HepG2 (cell line): ENCODE data around the gene PBX2. TPM values are rescaled to one million over a fixed set of nuclear protein-coding genes. Genes with fewer than 3 reads are reported as not detected.

ENCODE experiments used
- CENPX ChIP-seq: sonication (generic); formaldehyde crosslinking; IDR thresholded peaks from 2 replicates; pipeline ENCODE4 v1.9.0; 2021; ENCODE audit warnings: mild to moderate bottlenecking, missing genetic modification reagents, moderate library complexity
- CHD4 ChIP-seq: fragments of 200-600 bp; sonication (generic); IDR thresholded peaks from 2 replicates; pipeline ENCODE4 v1.7.0; 2017; ENCODE audit warnings: mild to moderate bottlenecking, low read length, borderline replicate concordance
- EEA1 ChIP-seq: sonication (generic); formaldehyde crosslinking; IDR thresholded peaks from 2 replicates; pipeline ENCODE4 v1.5.1; 2020; ENCODE audit warnings: mild to moderate bottlenecking, missing genetic modification reagents, borderline replicate concordance
- MTF2 ChIP-seq: sonication (generic); formaldehyde crosslinking; IDR thresholded peaks from 2 replicates; pipeline ENCODE4 v1.5.0; 2020; ENCODE audit warnings: missing genetic modification reagents, borderline replicate concordance
- PPARG ChIP-seq: conservative IDR thresholded peaks from 2 replicates; pipeline ENCODE4 v1.6.1; 2016; ENCODE audit warnings: missing biosample characterization, missing genetic modification reagents
- PRPF4 ChIP-seq: fragments of 200-400 bp; formaldehyde crosslinking; IDR thresholded peaks from 2 replicates; pipeline ENCODE4 v1.6.1; 2016; ENCODE audit warnings: low read length, low read depth; ENCODE audit not compliant: poor library complexity, severe bottlenecking
- RARA ChIP-seq: IDR thresholded peaks from 2 replicates; pipeline ENCODE4 v1.6.1; 2016; ENCODE audit warnings: missing genetic modification reagents, missing compliant biosample characterization
- SOX6 ChIP-seq, 2 experiments: fragments of 450-650 bp in 1 of 2; sonication (generic) in 1 of 2; formaldehyde crosslinking in 1 of 2; IDR thresholded peaks; 2 replicates each; pipeline versions ENCODE4 v1.4.0 to v1.6.1; 2017 to 2020; ENCODE audit warnings: antibody characterized with exemption in 1 of 2, mild to moderate bottlenecking in 1 of 2, missing genetic modification reagents in 1 of 2
- U2AF1 ChIP-seq: fragments of 200-400 bp; formaldehyde crosslinking; optimal IDR thresholded peaks from 2 replicates; pipeline ENCODE3; 2017; ENCODE audit warnings: mild to moderate bottlenecking, low read depth, low read length
- ZBTB42 ChIP-seq: sonication (generic); formaldehyde crosslinking; IDR thresholded peaks from 2 replicates; pipeline ENCODE4 v1.5.0; 2020; ENCODE audit warnings: mild to moderate bottlenecking, missing genetic modification reagents
- ZMYM3 ChIP-seq: sonication (generic); formaldehyde crosslinking; IDR thresholded peaks from 2 replicates; pipeline ENCODE4 v1.5.1; 2020; ENCODE audit warnings: mild to moderate bottlenecking, missing genetic modification reagents
- ZNF207 ChIP-seq: fragments of 450-650 bp; IDR thresholded peaks from 2 replicates; pipeline ENCODE4 v1.6.1; 2016; ENCODE audit warnings: antibody characterized with exemption, borderline replicate concordance
- ZNF34 ChIP-seq: sonication (generic); formaldehyde crosslinking; IDR thresholded peaks from 2 replicates; pipeline ENCODE4 v1.4.0; 2020; ENCODE audit warnings: mild to moderate bottlenecking, missing genetic modification reagents, borderline replicate concordance
- ZNF724P ChIP-seq: sonication (generic); formaldehyde crosslinking; IDR thresholded peaks from 2 replicates; pipeline ENCODE4 v1.8.0; 2022; ENCODE audit warnings: missing genetic modification reagents, borderline replicate concordance
- ZNF850 ChIP-seq: sonication (generic); formaldehyde crosslinking; conservative IDR thresholded peaks from 2 replicates; pipeline ENCODE4 v1.9.0; 2021; ENCODE audit warnings: mild to moderate bottlenecking, missing genetic modification reagents
- polyA plus RNA-seq, 8 experiments: library from polyadenylated mRNA; depleted of rRNA in 3 of 8; stranded (reverse) in 7 of 8; unstranded in 1 of 8; fragments of >200 nt; fragmentation: Illumina TruSeq in 4 of 8; extraction: Trizol in 4 of 8; gene quantifications; 2 replicates each; pipeline versions ENCODE4 v1.2.1 to v1.2.3, GENCODE V29; 2011 to 2016; ENCODE audit warnings: low read depth in 4 of 8, missing spikeins in 1 of 8, mixed read lengths in 1 of 8; ENCODE audit not compliant: insufficient read depth in 1 of 8
- total RNA-seq, 5 experiments: library from RNA; depleted of rRNA; stranded (reverse); fragments of >200 nt; fragmentation: Illumina TruSeq; extraction: Trizol; gene quantifications; 2 replicates each; pipeline ENCODE4 v1.2.3, GENCODE V29; 2016; ENCODE audit warnings: low read depth in 1 of 5
- TF ChIP-seq, protein P1 (sequence below): sonication (generic); formaldehyde crosslinking; IDR thresholded peaks from 2 replicates; pipeline ENCODE4; 2020; ENCODE audit warnings: missing genetic modification reagents, mild to moderate bottlenecking, borderline replicate concordance
- TF ChIP-seq, protein P2 (sequence below): sonication (generic); formaldehyde crosslinking; IDR thresholded peaks from 2 replicates; pipeline ENCODE4 v1.4.0; 2020; ENCODE audit warnings: missing genetic modification reagents, low read depth, mild to moderate bottlenecking, borderline replicate concordance
- TF ChIP-seq, protein P3 (sequence below): sonication (generic); formaldehyde crosslinking; conservative IDR thresholded peaks from 2 replicates; pipeline ENCODE4 v1.5.0; 2020; ENCODE audit warnings: missing genetic modification reagents
- TF ChIP-seq, protein P4 (sequence below): fragments of 450-650 bp; IDR thresholded peaks from 2 replicates; pipeline ENCODE4 v1.6.1; 2017; ENCODE audit warnings: mild to moderate bottlenecking

Gene PBX2
- total and polyA plus RNA-seq, 2 of the 13 experiments (the other 11 are each of a cell fraction or from before 2014, with no cell fraction given) = 42.3 to 77.8 TPM

DNA sequence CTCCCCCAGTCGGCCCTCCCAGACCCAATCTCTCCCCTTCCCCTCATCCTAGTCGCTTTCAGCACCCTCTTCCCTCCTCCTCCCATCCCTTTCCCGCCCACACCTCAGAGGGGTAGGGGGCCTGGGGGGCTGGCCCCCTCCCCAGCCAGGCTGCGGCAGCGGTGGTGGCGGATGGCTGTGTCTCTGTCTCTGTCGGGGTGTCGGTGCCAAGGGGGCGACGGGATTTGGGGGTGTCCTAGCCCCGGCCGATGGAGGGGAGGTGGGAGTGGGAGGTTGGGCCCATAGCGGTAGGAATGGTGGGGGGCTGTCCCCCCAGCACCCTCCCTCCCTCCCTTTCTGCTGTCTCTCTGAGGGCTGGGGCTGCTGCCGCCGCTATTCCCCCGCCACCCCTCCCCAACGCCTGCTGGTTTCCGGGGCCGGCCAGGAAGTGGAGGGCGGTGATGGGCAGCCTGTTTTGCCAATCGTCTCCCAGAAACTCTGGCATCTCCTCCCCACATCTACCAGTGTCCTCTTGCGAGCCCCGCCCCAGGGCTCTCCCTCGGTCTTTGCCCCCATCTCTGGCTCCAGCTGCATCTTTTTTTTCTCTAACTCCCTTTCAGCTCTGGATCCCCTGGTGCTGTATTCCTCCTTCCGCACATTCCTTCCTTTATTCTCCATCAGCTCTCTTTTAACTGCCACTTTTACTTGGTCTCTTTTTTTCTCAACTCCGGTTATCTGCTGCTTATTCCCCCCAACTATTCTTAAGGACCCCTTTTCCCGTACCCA, 14.1 kb downstream of the PBX2 start, which contains the start of gene AGPAT1 (continued):
- TF ChIP-seq, protein P1, sequence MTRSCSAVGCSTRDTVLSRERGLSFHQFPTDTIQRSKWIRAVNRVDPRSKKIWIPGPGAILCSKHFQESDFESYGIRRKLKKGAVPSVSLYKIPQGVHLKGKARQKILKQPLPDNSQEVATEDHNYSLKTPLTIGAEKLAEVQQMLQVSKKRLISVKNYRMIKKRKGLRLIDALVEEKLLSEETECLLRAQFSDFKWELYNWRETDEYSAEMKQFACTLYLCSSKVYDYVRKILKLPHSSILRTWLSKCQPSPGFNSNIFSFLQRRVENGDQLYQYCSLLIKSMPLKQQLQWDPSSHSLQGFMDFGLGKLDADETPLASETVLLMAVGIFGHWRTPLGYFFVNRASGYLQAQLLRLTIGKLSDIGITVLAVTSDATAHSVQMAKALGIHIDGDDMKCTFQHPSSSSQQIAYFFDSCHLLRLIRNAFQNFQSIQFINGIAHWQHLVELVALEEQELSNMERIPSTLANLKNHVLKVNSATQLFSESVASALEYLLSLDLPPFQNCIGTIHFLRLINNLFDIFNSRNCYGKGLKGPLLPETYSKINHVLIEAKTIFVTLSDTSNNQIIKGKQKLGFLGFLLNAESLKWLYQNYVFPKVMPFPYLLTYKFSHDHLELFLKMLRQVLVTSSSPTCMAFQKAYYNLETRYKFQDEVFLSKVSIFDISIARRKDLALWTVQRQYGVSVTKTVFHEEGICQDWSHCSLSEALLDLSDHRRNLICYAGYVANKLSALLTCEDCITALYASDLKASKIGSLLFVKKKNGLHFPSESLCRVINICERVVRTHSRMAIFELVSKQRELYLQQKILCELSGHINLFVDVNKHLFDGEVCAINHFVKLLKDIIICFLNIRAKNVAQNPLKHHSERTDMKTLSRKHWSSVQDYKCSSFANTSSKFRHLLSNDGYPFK (CRISPR knock-in tag) = peak; percentile 43; the same call in 1 of the 2 replicates
- TF ChIP-seq EEA1 (CRISPR knock-in tag) (peak; percentile 56; the same call in 1 of the 2 replicates), ZNF724P (no peak), PRPF4 (no peak), ZMYM3 (CRISPR knock-in tag) (0 out of 2 replicates have a peak, but pooled peaks have one; percentile 30), ZNF207 (no peak), U2AF1 (peak; percentile 41), CENPX (CRISPR knock-in tag) (no peak), ZNF850 (CRISPR knock-in tag) (no peak), PPARG (no peak; the same call in none of the 2 replicates), ZBTB42 (CRISPR knock-in tag) (no peak), ZNF34 (no peak), CHD4 (peak; percentile 84), SOX6 (IDR thresholded peaks at IDR 0.05) (no peak), SOX6 (CRISPR knock-in tag; IDR thresholded peaks at IDR 0.05) (peak; percentile 42), RARA (CRISPR knock-in tag) (no peak), MTF2 (CRISPR knock-in tag) (no peak)
- TF ChIP-seq, protein P2, sequence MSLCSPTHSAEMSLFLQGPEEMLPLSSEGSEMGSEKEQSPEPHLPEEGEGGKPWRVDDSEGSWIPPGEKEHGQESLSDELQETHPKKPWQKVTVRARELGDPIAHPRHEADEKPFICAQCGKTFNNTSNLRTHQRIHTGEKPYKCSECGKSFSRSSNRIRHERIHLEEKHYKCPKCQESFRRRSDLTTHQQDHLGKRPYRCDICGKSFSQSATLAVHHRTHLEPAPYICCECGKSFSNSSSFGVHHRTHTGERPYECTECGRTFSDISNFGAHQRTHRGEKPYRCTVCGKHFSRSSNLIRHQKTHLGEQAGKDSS = peak; percentile 55; the same call in 1 of the 2 replicates
- TF ChIP-seq, protein P3, sequence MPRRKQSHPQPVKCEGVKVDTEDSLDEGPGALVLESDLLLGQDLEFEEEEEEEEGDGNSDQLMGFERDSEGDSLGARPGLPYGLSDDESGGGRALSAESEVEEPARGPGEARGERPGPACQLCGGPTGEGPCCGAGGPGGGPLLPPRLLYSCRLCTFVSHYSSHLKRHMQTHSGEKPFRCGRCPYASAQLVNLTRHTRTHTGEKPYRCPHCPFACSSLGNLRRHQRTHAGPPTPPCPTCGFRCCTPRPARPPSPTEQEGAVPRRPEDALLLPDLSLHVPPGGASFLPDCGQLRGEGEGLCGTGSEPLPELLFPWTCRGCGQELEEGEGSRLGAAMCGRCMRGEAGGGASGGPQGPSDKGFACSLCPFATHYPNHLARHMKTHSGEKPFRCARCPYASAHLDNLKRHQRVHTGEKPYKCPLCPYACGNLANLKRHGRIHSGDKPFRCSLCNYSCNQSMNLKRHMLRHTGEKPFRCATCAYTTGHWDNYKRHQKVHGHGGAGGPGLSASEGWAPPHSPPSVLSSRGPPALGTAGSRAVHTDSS = no peak
- TF ChIP-seq, protein P4, sequence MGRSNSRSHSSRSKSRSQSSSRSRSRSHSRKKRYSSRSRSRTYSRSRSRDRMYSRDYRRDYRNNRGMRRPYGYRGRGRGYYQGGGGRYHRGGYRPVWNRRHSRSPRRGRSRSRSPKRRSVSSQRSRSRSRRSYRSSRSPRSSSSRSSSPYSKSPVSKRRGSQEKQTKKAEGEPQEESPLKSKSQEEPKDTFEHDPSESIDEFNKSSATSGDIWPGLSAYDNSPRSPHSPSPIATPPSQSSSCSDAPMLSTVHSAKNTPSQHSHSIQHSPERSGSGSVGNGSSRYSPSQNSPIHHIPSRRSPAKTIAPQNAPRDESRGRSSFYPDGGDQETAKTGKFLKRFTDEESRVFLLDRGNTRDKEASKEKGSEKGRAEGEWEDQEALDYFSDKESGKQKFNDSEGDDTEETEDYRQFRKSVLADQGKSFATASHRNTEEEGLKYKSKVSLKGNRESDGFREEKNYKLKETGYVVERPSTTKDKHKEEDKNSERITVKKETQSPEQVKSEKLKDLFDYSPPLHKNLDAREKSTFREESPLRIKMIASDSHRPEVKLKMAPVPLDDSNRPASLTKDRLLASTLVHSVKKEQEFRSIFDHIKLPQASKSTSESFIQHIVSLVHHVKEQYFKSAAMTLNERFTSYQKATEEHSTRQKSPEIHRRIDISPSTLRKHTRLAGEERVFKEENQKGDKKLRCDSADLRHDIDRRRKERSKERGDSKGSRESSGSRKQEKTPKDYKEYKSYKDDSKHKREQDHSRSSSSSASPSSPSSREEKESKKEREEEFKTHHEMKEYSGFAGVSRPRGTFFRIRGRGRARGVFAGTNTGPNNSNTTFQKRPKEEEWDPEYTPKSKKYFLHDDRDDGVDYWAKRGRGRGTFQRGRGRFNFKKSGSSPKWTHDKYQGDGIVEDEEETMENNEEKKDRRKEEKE = no peak
